Activated CD8-positive, alpha-beta memory T cell treated with anti-CD3 and anti-CD28 coated beads, Interleukin-2, amount 50 U/mL, for 1 hour (primary cell): ENCODE data around the gene CCDC93.

Source experiments
- DNase-seq: peaks from one replicate; pipeline ENCODE4 v3.0.0-alpha.2; 2020; ENCODE audit errors: extremely low read depth

Gene CCDC93

DNA sequence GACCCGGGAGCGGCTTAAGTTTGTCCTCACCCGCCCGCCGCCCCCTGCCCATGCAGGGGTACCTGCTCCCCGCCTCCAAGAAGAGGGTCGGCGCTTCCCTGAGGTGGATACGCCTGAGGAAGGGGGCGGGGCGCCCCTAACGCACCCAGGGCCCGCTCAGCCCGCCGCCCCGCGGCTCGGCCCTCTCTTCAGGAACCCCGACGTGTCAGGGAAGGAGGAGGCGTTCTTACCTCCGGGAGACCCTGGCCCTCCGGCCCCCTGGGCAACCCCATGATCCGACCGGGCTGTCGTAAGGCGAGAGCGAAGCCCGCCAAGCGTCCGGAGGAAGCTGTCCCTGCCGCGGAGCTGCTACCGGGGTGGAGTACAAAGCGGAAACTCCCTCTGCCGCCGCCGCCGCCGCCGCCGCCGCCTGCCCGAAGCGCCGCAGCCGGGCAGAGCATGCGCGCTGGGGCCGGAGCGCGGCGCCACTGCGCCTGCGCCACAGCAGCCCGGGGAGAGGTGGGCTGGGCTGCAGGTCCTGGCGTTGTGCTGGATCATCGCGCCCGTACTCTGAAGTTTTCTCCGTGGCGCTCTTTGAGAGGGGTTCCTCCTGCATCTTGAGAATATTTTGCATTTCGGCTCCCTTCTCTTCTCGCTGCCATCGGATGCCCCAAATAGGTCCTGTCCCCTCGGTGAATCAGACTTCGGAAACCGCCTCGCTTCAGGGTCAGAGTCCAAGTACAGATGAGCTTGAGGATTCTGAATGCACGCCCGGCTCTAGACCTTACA, at the start of gene CCDC93:
TSS of gene CCDC93 (minus strand) at position 347 of the 768 bp plus-strand sequence. CDS start at position 272, 75 bp downstream.
- DNase-seq, result peak; percentile 47

DNA sequence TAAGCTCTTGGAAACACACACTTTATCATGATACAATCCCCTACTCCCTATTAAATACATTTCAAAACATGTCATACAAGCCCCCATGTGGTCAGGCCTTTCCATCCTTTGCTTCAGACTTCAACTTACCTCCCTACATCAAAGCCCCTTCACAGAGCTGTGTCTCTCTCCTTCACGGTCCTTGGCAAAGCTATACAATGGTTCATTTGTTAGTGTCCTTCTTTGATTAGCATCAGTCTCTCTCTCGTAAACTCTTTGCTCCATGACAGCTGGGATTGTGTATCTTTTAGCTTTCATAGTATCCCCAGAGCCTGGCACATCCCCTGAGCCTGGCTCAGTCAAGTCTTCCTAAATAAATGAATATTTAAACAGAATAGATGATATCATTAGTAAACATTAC, 48.8 kb upstream of the CCDC93 start:
- DNase-seq, result no peak

DNA sequence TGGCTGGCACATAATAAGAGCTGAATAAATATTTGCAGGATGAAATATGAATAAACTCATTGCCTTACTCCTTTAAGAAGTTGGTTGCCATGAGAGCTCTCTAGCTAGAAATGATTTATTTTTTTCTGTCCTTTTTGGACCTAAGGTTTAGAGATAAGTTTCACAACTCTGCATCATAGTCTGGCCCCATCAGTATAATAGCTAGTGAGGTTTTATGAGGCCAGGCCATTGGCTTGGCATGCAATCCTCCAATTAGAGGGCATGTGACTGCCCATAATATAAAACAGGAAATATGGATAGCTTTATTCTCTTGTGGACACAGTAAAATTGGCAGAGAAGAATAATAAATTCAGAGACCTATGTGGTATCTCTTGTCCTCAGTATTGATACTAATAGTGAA, 48.2 kb upstream of the CCDC93 start:
- DNase-seq, result no peak

- no peak for DNase-seq
Observed at GRCh38 chr2:118061135-118061955, 47.5 kb upstream of the CCDC93 start.

GRCh38 chr2:118059919-118060478, 46.1 kb upstream of the CCDC93 start:
- no peak for DNase-seq

GRCh38 chr2:118058951-118059350, 45.1 kb upstream of the CCDC93 start:
- no peak for DNase-seq

DNA sequence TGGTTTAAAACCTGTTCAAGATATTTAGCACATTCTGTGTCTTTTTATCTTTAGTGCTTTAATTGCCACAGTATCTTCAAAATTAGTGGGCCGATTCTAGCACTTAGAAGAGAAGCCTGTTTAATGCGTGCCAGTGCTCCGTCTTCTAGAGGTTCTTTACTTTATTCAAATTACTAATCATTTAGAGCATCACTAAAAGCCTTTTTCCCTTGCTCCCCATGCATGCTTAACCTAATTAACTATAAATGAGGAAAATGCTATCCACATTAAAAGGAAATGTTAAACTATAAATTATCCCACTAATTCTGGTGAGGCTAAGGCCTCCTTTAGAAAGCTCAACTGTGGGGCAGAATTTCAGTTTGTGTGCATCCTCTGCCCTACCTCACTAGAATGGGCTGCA, 42.9 kb upstream of the CCDC93 start:
- DNase-seq, result no peak

DNA sequence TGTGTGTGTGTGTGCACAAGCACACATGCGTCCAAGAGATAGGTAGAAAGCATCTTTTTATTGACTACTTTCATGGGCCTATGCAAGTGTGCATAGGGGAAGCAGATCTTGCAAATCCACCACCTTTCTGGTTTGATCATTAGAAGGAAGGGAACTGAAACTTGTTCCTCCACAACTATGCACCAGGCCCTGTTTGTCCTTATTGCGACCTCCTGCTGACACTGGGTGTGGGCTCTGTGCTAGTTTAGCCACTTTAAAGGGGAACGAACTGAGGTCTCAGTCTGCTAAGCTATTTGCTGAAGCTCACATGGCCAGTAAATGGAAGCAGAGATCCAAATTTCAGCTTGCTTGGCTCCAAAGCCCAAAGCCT, 42.3 kb upstream of the CCDC93 start:
- DNase-seq, result no peak

DNA sequence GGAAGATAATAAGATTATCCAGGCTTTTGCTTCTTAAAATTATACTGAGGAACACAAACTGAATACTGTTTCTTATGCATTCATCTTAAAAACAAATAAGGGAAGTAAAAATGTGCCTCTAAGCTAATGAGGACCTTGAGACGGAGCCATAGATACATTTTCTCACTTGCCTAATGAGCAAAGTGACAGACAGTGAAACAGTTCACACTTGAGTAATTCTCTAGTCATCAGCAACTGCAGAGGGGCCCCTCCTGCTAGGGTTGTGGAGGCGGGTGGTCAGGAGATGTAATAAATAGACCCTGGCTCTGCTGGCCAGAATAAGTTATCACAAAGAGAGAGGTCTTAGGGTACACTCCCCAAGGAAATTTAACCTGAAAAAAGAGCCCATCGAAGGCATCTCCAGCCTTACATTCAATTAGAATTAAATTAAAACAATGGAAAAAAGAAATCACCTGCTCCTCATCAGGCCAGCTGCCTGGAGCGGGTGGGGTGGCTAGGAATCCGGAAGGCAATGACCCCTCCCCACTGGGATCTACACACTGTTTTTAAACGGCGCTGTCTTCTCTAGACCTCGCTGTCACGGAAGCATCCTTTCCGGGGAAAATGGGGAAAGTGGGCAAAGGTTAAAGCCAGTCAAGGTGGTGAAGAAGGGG, 41.8 kb upstream of the CCDC93 start:
- no peak for DNase-seq

DNA sequence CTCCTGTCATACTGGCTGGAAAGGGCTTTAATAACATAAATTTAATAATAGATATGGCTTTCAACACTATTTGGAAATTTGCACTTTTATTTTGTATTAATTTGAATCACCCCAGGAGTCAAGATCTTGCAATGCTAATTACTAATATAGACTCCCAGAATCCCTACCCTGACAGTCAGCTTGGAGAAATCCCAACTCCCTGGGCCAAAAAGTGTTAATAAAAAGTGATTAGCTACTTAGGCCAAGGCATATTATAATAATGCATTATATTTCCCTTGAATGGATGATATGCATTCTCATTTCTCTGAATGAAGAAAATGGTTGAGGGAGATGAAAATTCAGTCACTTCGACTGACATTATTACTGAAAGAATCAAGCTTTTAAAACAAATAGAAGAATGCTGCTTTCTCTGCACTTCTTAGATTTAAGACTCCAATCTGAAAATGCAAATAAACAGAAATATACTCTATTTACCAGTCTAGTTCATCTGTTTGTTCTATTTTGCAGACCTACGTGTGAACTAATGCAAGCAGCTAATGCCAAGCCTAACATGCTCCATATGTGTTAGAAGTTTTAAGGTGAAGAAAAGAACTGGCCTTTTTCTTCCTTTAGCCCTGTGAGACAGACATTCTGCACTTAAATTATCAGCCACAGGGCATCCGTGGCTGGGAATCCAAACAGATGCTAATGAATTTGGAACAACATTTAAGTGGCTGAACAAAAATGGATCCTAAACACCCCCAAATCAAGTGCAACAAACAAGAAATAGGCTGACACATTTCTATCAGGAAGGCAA, 40.5 kb upstream of the CCDC93 start:
- DNase-seq, result no peak

DNA sequence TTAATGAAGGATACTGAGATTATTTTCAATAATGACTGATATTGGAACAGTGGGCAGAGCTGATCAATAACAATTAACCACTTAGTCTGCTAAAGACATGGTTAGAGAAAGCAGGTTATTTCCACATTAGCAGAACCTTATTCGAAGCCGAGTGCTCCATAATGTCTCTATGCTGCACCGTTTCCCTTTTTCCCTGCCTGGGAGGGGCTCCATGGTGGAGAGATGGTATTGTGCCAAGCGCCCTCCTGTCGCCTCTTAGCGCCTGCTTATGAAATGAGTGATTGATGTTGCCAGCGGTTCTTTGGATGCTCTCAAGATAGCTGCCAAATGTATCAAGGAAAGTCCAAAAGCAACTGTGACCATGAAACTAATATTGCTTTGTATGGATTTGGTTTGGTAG, 39.8 kb upstream of the CCDC93 start:
- DNase-seq, result no peak

- DNase-seq, result no peak
Observed at GRCh38 chr2:118052474-118052873, 38.6 kb upstream of the CCDC93 start.

GRCh38 chr2:118051826-118052358, 38.0 kb upstream of the CCDC93 start:
- no peak for DNase-seq

DNA sequence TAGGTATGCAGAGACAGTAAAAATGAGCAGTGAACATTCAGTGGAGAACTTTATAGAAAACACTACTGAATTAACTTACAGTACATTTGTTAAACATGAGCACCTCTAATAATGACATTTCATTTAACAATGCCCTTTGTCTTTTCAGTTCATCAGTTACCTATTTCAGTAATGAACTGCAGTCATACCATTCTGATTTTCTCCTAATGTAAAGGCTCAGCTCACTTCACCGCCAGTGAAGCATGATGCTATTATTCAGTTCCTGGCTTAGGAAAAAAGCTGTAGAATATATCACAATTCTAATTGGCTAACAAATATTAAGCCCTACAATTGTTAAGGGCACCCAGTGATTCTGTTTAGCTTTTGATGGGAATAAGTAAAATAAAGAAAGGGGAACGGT, 37.1 kb upstream of the CCDC93 start:
- DNase-seq, result no peak

- no peak for DNase-seq
Observed at GRCh38 chr2:118050386-118050785, 36.5 kb upstream of the CCDC93 start.

DNA sequence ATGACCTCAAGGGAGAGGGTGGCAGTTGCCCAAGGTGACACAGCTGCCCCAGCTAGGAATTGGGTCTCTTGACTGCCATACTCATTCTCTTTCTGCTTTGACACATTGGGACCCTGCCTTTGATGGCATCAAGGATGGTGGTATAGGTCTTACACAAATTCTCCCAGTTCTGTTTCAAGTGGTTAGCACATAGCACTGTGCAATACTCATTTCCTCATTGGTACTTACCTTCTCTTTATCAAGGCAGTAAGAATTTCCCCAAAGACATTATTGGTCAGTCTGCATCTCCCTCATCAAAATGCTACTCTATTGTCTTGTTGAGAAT, 35.9 kb upstream of the CCDC93 start:
- DNase-seq, result no peak

DNA sequence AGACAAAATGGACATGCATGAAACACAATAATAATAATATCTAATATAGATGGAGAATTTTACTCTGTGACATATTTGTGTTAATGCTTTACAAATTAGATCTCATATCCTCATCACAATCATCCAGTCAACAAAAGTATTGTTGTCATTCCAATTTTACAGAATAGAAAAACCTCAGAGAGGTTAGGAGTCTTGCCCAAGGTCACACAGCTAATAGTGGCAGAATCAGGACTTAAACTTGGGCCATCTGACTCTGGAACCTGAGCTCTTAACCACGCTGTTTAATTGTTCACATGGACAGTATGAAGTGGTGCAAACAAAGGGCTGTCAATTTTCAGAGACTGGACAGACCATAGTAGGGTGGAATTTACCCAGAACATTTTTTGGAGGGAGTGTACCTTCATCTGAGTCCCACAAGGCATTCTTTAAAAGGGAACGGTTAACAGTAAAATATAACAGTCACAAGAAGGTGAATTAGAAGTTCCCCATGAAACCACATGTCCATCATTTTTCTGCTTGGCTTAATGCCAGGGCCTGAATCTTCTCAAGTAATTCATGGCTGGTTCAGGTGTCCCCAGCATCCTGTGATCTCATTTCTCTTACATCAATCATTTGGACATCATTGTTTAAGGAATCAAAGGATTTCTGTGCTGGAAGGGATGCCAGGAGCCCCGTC, 35.4 kb upstream of the CCDC93 start:
- DNase-seq, result no peak

- DNase-seq, result no peak
Observed at GRCh38 chr2:118048401-118048800, 34.5 kb upstream of the CCDC93 start.

GRCh38 chr2:118047380-118047826, 33.5 kb upstream of the CCDC93 start:
- no peak for DNase-seq

- DNase-seq, result no peak
Observed at GRCh38 chr2:118046634-118047210, 32.9 kb upstream of the CCDC93 start.
